ENCODE measurements around the gene PRSS53.

DNA sequence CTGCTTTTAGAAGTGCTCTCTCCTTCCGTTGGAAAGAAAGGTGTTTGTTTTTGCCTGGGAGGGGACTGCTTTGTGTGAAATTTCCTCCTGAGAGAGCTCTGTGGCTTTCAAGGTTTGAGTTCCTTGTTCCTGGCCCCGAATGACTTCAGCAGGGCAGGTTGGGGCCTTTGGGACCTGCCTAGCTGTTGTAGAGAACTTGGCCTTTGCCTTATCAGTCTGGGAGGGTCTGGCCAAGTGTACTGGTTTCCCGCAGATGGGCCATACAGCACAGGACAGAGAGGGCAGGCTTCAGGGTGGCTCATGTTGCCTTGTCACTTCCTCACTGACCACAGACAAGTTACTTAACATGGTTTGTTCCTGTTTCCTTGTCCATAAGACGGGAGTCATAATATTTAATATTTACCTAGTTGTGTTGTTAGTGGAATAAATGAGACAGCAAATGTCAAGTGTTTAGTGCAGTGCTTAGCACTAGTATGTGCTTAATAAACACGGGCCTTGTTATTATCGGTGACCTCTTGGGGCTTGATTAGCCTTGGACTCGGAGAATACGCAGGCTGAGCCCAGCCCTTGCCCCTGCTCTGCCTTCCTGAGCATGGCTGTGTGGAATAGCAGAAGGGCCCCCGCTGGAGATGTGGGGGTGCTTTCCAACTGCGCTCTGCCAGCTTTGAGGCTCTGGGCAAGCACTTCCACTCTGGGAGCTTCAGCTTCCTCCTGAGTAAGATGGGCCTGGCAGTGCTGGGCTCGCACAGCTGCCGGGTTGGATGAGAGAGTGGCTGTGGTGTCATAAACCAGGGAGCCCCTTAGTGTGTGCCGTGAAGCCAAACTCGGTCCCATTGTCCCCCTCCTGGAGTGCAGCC lies 40.2 kb upstream of the PRSS53 start:
- TF ChIP-seq, protein P1, sequence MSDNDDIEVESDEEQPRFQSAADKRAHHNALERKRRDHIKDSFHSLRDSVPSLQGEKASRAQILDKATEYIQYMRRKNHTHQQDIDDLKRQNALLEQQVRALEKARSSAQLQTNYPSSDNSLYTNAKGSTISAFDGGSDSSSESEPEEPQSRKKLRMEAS (IDR thresholded peaks at IDR 0.05) = no peak
- TF ChIP-seq, protein P2, sequence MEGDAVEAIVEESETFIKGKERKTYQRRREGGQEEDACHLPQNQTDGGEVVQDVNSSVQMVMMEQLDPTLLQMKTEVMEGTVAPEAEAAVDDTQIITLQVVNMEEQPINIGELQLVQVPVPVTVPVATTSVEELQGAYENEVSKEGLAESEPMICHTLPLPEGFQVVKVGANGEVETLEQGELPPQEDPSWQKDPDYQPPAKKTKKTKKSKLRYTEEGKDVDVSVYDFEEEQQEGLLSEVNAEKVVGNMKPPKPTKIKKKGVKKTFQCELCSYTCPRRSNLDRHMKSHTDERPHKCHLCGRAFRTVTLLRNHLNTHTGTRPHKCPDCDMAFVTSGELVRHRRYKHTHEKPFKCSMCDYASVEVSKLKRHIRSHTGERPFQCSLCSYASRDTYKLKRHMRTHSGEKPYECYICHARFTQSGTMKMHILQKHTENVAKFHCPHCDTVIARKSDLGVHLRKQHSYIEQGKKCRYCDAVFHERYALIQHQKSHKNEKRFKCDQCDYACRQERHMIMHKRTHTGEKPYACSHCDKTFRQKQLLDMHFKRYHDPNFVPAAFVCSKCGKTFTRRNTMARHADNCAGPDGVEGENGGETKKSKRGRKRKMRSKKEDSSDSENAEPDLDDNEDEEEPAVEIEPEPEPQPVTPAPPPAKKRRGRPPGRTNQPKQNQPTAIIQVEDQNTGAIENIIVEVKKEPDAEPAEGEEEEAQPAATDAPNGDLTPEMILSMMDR (IDR thresholded peaks at IDR 0.05; ENCODE audit: low read depth, low read length, missing input control) = no peak
- TF ChIP-seq, protein P3, sequence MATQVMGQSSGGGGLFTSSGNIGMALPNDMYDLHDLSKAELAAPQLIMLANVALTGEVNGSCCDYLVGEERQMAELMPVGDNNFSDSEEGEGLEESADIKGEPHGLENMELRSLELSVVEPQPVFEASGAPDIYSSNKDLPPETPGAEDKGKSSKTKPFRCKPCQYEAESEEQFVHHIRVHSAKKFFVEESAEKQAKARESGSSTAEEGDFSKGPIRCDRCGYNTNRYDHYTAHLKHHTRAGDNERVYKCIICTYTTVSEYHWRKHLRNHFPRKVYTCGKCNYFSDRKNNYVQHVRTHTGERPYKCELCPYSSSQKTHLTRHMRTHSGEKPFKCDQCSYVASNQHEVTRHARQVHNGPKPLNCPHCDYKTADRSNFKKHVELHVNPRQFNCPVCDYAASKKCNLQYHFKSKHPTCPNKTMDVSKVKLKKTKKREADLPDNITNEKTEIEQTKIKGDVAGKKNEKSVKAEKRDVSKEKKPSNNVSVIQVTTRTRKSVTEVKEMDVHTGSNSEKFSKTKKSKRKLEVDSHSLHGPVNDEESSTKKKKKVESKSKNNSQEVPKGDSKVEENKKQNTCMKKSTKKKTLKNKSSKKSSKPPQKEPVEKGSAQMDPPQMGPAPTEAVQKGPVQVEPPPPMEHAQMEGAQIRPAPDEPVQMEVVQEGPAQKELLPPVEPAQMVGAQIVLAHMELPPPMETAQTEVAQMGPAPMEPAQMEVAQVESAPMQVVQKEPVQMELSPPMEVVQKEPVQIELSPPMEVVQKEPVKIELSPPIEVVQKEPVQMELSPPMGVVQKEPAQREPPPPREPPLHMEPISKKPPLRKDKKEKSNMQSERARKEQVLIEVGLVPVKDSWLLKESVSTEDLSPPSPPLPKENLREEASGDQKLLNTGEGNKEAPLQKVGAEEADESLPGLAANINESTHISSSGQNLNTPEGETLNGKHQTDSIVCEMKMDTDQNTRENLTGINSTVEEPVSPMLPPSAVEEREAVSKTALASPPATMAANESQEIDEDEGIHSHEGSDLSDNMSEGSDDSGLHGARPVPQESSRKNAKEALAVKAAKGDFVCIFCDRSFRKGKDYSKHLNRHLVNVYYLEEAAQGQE (IDR thresholded peaks at IDR 0.05) = no peak
- TF ChIP-seq FOXA1 (IDR thresholded peaks at IDR 0.05) = no peak
- no peak for TF ChIP-seq HNF4G (IDR thresholded peaks at IDR 0.05)
- TF ChIP-seq YY1 (IDR thresholded peaks at IDR 0.05) = no peak
- no peak for TF ChIP-seq JUND (IDR thresholded peaks at IDR 0.05)
- TF ChIP-seq RAD21 (IDR thresholded peaks at IDR 0.05) = no peak
- TF ChIP-seq TAF1 (conservative IDR thresholded peaks at IDR 0.05) = no peak
- peak; percentile 22 for TF ChIP-seq SP1 (IDR thresholded peaks at IDR 0.05)

All from liver (tissue), 3 donors.